K562 (cell line): ENCODE results near the gene ATXN2L. TPM values are rescaled to one million over a fixed set of nuclear protein-coding genes. Genes with fewer than 3 reads are reported as not detected.
A peak's percentile ranks its signal among the peaks of the same experiment; 100 is the strongest.

ENCODE experiments used
- ATF2 ChIP-seq: sonication (generic); formaldehyde crosslinking; IDR thresholded peaks from 2 replicates; pipeline ENCODE4 v1.8.1; 2022; ENCODE audit warnings: missing genetic modification reagents
- ETS1 ChIP-seq: conservative IDR thresholded peaks from 2 replicates; pipeline ENCODE4 v1.6.1; 2011; ENCODE audit warnings: low read depth, mild to moderate bottlenecking, low read length; ENCODE audit not compliant: control insufficient read depth
- GABPB2 ChIP-seq: fragments of 250-450 bp; sonication (Bioruptor Pico); conservative IDR thresholded peaks from 2 replicates; pipeline ENCODE4 v1.5.1; 2021; ENCODE audit warnings: mild to moderate bottlenecking
- GTF3C2 ChIP-seq: IDR thresholded peaks from 3 replicates; pipeline ENCODE4 v1.6.1; 2011; ENCODE audit warnings: borderline replicate concordance, mild to moderate bottlenecking, moderate library complexity; ENCODE audit not compliant: insufficient read length; ENCODE audit errors: extremely low read depth
- JUNB ChIP-seq: fragments of 450-650 bp; formaldehyde crosslinking; conservative IDR thresholded peaks from 2 replicates; pipeline ENCODE4 v1.4.0; 2020; ENCODE audit warnings: mild to moderate bottlenecking
- KDM5B ChIP-seq: fragments of 200-600 bp; sonication (generic); IDR thresholded peaks from 2 replicates; pipeline ENCODE4 v1.6.1; 2012; ENCODE audit warnings: low read depth, mild to moderate bottlenecking, moderate library complexity, low read length, control low read depth, inconsistent platforms; ENCODE audit not compliant: insufficient replicate concordance
- KLF16 ChIP-seq: IDR thresholded peaks from 2 replicates; pipeline ENCODE4 v1.6.1; 2016; ENCODE audit warnings: antibody characterized with exemption
- MCM7 ChIP-seq, 2 experiments: fragments of 450-650 bp; IDR thresholded peaks; 2 replicates each; pipeline ENCODE4 v1.6.1; 2016 to 2018
- NR1H2 ChIP-seq: sonication (generic); formaldehyde crosslinking; IDR thresholded peaks from 2 replicates; pipeline ENCODE4 v1.4.0; 2020; ENCODE audit warnings: mild to moderate bottlenecking, missing genetic modification reagents
- RBM17 ChIP-seq: fragments of 200-400 bp; formaldehyde crosslinking; IDR thresholded peaks from 2 replicates; pipeline ENCODE4 v1.6.1; 2017; ENCODE audit warnings: low read depth, mild to moderate bottlenecking, low read length, borderline replicate concordance
- SRSF1 ChIP-seq: fragments of 200-400 bp; formaldehyde crosslinking; IDR thresholded peaks from 2 replicates; pipeline ENCODE4 v1.6.1; 2017; ENCODE audit warnings: mild to moderate bottlenecking, low read depth, low read length, moderate library complexity
- TCF3 ChIP-seq: sonication (generic); formaldehyde crosslinking; IDR thresholded peaks from 2 replicates; pipeline ENCODE4 v1.4.0; 2020; ENCODE audit warnings: mild to moderate bottlenecking, missing genetic modification reagents
- ZBTB11 ChIP-seq, 3 experiments: fragments of 200-800 bp in 1 of 3; fragments of 250-450 bp in 1 of 3; fragments of 450-650 bp in 1 of 3; sonication (Bioruptor Pico) in 1 of 3; sonication (Bioruptor generic) in 1 of 3; formaldehyde crosslinking in 1 of 3; IDR thresholded peaks; 2 replicates each; pipeline versions ENCODE4 v1.6.1 to v1.8.0; 2016 to 2022; ENCODE audit warnings: mild to moderate bottlenecking in 2 of 3, missing genetic modification characterization in 2 of 3, missing compliant biosample characterization in 1 of 3, moderate library complexity in 1 of 3
- ZKSCAN1 ChIP-seq: fragments of 150-350 bp; IDR thresholded peaks from 2 replicates; pipeline ENCODE4 v1.6.1; 2016; ENCODE audit warnings: low read depth, low read length
- ZNF280A ChIP-seq: fragments of 450-650 bp; IDR thresholded peaks from 2 replicates; pipeline ENCODE4 v1.6.1; 2018; ENCODE audit warnings: mild to moderate bottlenecking, low read depth; ENCODE audit not compliant: partially characterized antibody
- polyA plus RNA-seq, 8 experiments: library from polyadenylated mRNA; depleted of rRNA in 4 of 8; stranded (reverse) in 5 of 8; unstranded in 3 of 8; fragments of >200 nt; fragmentation: Nextera tagmentation in 2 of 8; fragmentation: Illumina TruSeq in 1 of 8; extraction: Ambion mirVana in 2 of 8; extraction: Trizol in 1 of 8; gene quantifications; 2 replicates each; pipeline versions ENCODE4 v1.2.1 to v1.2.3, GENCODE V29; 2011 to 2014; ENCODE audit warnings: inconsistent platforms in 1 of 8, missing spikeins in 1 of 8
- total RNA-seq, 7 experiments: library from RNA; depleted of rRNA in 6 of 7; stranded (reverse); fragments of >200 nt in 6 of 7; fragmentation: Illumina TruSeq in 2 of 7; extraction: Trizol in 2 of 7; gene quantifications; 2 replicates each; pipeline versions ENCODE4 v1.2.1 to v1.2.3, GENCODE V29; 2011 to 2021; ENCODE audit warnings: low replicate concordance in 1 of 7

Gene ATXN2L
- total and polyA plus RNA-seq, 9 of the 15 experiments (the other 6 are each of a cell fraction or from before 2014, with no cell fraction given): 3.8 to 280 (median 37.2) TPM

GRCh38 chr16:28846080-28846932 lies 23.5 kb downstream of the ATXN2L start, which contains the start of gene TUFM (continued):
- peak; percentile 90 to 98 (median 97) for TF ChIP-seq ZBTB11 (CRISPR knock-in tag; IDR thresholded peaks at IDR 0.05)
- no peak for TF ChIP-seq ZNF280A
- peak; percentile 27; the same call in 1 of the 2 replicates for TF ChIP-seq NR1H2 (CRISPR knock-in tag)
- TF ChIP-seq ETS1: peak; percentile 89
- no peak for TF ChIP-seq GTF3C2
- TF ChIP-seq KLF16: no peak
- TF ChIP-seq MCM7 (IDR thresholded peaks at IDR 0.05): no peak
- TF ChIP-seq ZKSCAN1: no peak; the same call in 1 of the 2 replicates
- TF ChIP-seq ATF2 (CRISPR knock-in tag): peak; percentile 70; the same call in 1 of the 2 replicates
- no peak for TF ChIP-seq SRSF1
- 0 out of 2 replicates have a peak, but pooled peaks have one; percentile 19 for TF ChIP-seq TCF3 (CRISPR knock-in tag)
- TF ChIP-seq KDM5B: peak; percentile 67
- TF ChIP-seq GABPB2: no peak
- no peak for TF ChIP-seq RBM17
- no peak for TF ChIP-seq JUNB
